MCF 10A (cell line): ENCODE results near the gene C2orf81. TPM values are rescaled to one million over a fixed set of nuclear protein-coding genes. Genes with fewer than 3 reads are reported as not detected.
A peak's percentile ranks its signal among the peaks of the same experiment; 100 is the strongest.

Experiments used
- BruUV-seq: library from RNA; stranded (reverse); fragments of 400-500 nt; replicated peaks from 2 replicates; lab custom pipeline; 2021; lab: Mats Ljungman, UMichigan
- CTCF ChIA-PET: fragments of 300-600 bp; sonication (Branson Sonifier 250); formaldehyde crosslinking; extraction: SDS; loops from one replicate; lab custom pipeline; 2021; ENCODE audit warnings: antibody characterized with exemption, inconsistent platforms; lab: Yijun Ruan, JAX
- POLR2A ChIA-PET: fragments of 300-600, 350-650 bp; sonication (Branson Sonifier 250); formaldehyde crosslinking; extraction: SDS; loops from one replicate; lab custom pipeline; 2020; ENCODE audit warnings: antibody characterized with exemption, inconsistent platforms; lab: Yijun Ruan, JAX
- DNase-seq: peaks from one replicate; pipeline ENCODE4 v3.0.0-alpha.2; 2018; ENCODE audit not compliant: unreplicated experiment
- H3K27ac Mint-ChIP-seq: one replicate; pipeline ENCODE4 v1.8.0; 2022; ENCODE audit warnings: mild to moderate bottlenecking, low read depth, mixed read lengths; ENCODE audit not compliant: unreplicated experiment
- H3K27me3 Mint-ChIP-seq: one replicate; pipeline ENCODE4 v1.8.0; 2022; ENCODE audit warnings: mixed read lengths; ENCODE audit not compliant: insufficient read depth, unreplicated experiment
- H3K36me3 Mint-ChIP-seq: one replicate; pipeline ENCODE4 v1.8.0; 2022; ENCODE audit warnings: mild to moderate bottlenecking, moderate library complexity, mixed read lengths; ENCODE audit not compliant: insufficient read depth, unreplicated experiment
- H3K4me1 Mint-ChIP-seq: one replicate; pipeline ENCODE4 v1.8.0; 2022; ENCODE audit warnings: mixed read lengths; ENCODE audit not compliant: insufficient read depth, unreplicated experiment
- H3K4me3 Mint-ChIP-seq: one replicate; pipeline ENCODE4 v1.8.0; 2022; ENCODE audit warnings: mild to moderate bottlenecking, moderate library complexity, mixed read lengths; ENCODE audit not compliant: unreplicated experiment
- H3K9me3 Mint-ChIP-seq: one replicate; pipeline ENCODE4 v1.8.0; 2022; ENCODE audit warnings: mixed read lengths; ENCODE audit not compliant: unreplicated experiment
- CTCF ChIP-seq: fragments of 200-600 bp; IDR thresholded peaks from one replicate; pipeline ENCODE4 v1.8.0; 2022; ENCODE audit warnings: antibody characterized with exemption, mild to moderate bottlenecking; ENCODE audit not compliant: unreplicated experiment
- intact Hi-C: fragments of 100-400 bp; cut with micrococcal nuclease; formaldehyde crosslinking; loops from 2 replicates; pipeline ENCODE4 v1.14.1; 2022
- total RNA-seq: library from RNA; stranded (reverse); gene quantifications from 2 replicates; pipeline ENCODE4 v1.2.3, GENCODE V29; 2022

C2orf81 gene
- total RNA-seq, 1 experiment from 2014 or later = 5.6 TPM

GRCh38 chr2:74439803-74440377, 18.5 kb upstream of the C2orf81 start:
- intact Hi-C loops = loop anchor here (2.0 kb wide), 1 partner anchor 15 kb away; the partner anchor contains the start of gene INO80B
- POLR2A ChIA-PET = interaction anchor here (0.6 to 4.8 kb wide), 21 partner anchors 9 to 703 kb away, joined by 3 to 132 read pairs (median 5); partner anchors contain the start of genes AUP1, C2orf81, CCDC142 and DQX1
- Mint-ChIP-seq H3K4me3 (peak overlapping the region; percentile 78), H3K27ac (peak overlapping the region; percentile 80), H3K9me3 (no peaks in the 10 kb centered on the region), H3K4me1 (peaks cover 15% of the 10 kb centered on the region), H3K27me3 (no peaks in the 10 kb centered on the region), H3K36me3 (peaks cover 17% of the 10 kb centered on the region)
- CTCF ChIA-PET = interaction anchor here (0.6 to 1.4 kb wide), 9 partner anchors 9 to 148 kb away, joined by 3 to 5 read pairs (median 3); partner anchors contain the start of genes C2orf81, INO80B and WDR54
- BruUV-seq = no TSS peak
- no peak for TF ChIP-seq CTCF
- no peak for DNase-seq

- Mint-ChIP-seq H3K27me3 (no peaks in the 10 kb centered on the region), H3K4me3 (peak overlapping the region; percentile 78), H3K36me3 (peaks cover 21% of the 10 kb centered on the region), H3K27ac (peak overlapping the region; percentile 80), H3K9me3 (no peaks in the 10 kb centered on the region), H3K4me1 (peaks cover 15% of the 10 kb centered on the region)
- intact Hi-C loops = no loop called here
- CTCF ChIA-PET = interaction anchor here (0.6 to 1.2 kb wide), 7 partner anchors 8 to 148 kb away, joined by 3 read pairs; partner anchors contain the start of gene INO80B
- no peak for DNase-seq
- POLR2A ChIA-PET = interaction anchor here (0.9 to 4.8 kb wide), 9 partner anchors 8 to 255 kb away, joined by 3 to 132 read pairs (median 18); partner anchors contain the start of genes C2orf81, CCDC142, INO80B and MOGS
- TF ChIP-seq CTCF = no peak
- BruUV-seq = no TSS peak
These were observed 18.0 kb upstream of the C2orf81 start for GRCh38 chr2:74439373-74439772.

- DNase-seq = no peak
- Mint-ChIP-seq H3K27ac (no peak overlapping the region), H3K9me3 (no peaks in the 10 kb centered on the region), H3K4me3 (no peak overlapping the region), H3K4me1 (peaks cover 15% of the 10 kb centered on the region), H3K27me3 (no peaks in the 10 kb centered on the region), H3K36me3 (peaks cover 21% of the 10 kb centered on the region)
- BruUV-seq = no TSS peak
- intact Hi-C loops = no loop called here
- CTCF ChIA-PET = interaction anchor here (0.6 to 1.0 kb wide), 3 partner anchors 16 to 149 kb away, joined by 3 read pairs; no protein-coding TSS in a partner anchor
- POLR2A ChIA-PET = interaction anchor here (0.5 to 4.8 kb wide), 5 partner anchors 9 to 47 kb away, joined by 3 to 132 read pairs (median 18); partner anchors contain the start of genes INO80B and WBP1
- no peak for TF ChIP-seq CTCF
These were observed 16.8 kb upstream of the C2orf81 start for GRCh38 chr2:74438248-74438647.
